Measurements from ENCODE around the gene BATF3.

DNA sequence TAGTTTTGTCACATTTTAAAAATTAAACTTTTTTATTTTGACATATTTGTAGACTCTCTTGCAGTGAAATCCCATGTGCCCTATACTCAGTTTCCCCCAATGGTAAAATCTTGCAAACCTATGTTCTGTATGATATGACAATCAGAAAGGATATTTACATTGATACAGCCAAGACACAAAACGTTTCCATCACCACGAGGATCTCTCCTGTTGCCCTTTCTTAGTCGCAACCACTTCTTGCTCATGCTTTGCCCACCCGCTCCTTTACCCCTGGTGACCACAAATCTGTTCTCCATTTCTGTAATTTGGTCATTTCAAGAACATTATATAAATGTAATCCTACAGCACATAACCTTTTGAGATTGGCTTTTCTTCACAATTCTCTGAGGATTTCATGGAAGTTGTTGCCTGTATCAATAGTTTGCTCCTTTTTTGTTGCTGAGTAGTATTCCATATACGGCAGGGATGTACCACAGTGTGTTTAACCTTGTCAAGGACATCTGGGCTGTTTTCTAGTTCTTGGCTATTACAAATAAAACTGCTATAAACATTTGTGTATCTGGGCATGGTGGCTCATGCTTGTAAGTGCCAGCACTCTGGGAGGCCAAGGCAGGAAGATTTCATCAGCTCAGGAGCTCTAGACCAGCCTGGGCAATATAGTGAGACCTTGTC lies 14.0 kb upstream of the BATF3 start:
- TF ChIP-seq, protein P1, sequence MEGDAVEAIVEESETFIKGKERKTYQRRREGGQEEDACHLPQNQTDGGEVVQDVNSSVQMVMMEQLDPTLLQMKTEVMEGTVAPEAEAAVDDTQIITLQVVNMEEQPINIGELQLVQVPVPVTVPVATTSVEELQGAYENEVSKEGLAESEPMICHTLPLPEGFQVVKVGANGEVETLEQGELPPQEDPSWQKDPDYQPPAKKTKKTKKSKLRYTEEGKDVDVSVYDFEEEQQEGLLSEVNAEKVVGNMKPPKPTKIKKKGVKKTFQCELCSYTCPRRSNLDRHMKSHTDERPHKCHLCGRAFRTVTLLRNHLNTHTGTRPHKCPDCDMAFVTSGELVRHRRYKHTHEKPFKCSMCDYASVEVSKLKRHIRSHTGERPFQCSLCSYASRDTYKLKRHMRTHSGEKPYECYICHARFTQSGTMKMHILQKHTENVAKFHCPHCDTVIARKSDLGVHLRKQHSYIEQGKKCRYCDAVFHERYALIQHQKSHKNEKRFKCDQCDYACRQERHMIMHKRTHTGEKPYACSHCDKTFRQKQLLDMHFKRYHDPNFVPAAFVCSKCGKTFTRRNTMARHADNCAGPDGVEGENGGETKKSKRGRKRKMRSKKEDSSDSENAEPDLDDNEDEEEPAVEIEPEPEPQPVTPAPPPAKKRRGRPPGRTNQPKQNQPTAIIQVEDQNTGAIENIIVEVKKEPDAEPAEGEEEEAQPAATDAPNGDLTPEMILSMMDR (IDR thresholded peaks at IDR 0.05): no peak
- no peak for TF ChIP-seq POLR2A (IDR thresholded peaks at IDR 0.05)

Data from thyroid gland (tissue), 4 donors.